Prostate gland (tissue), 2 donors: Measurements from ENCODE around the gene GPATCH8. TPM values are rescaled to one million over a fixed set of nuclear protein-coding genes. Genes with fewer than 3 reads are reported as not detected.

Experiments
- DNase-seq: peaks from one replicate; pipeline ENCODE4 v3.0.0-alpha.2; 2019; ENCODE audit warnings: low spot score
- H3K27ac ChIP-seq, 2 donors: fragments of 200-600 bp; sonication (generic); 2 replicates each; pipeline ENCODE4 v1.5.1; 2017 to 2019
- H3K27me3 ChIP-seq: fragments of 200-600 bp; sonication (generic); replicated peaks from 2 replicates; pipeline ENCODE4 v1.5.1; 2019; ENCODE audit not compliant: insufficient read depth
- H3K36me3 ChIP-seq, 2 donors: fragments of 200-600 bp; sonication (generic); 1 replicate in 1 of 2; 2 replicates in 1 of 2; pipeline versions ENCODE4 v1.5.1 to v1.8.1; 2017 to 2019
- H3K4me1 ChIP-seq: fragments of 200-600 bp; sonication (generic); replicated peaks from 2 replicates; pipeline ENCODE4 v1.5.1; 2019
- H3K4me3 ChIP-seq, 2 donors: fragments of 200-600 bp; sonication (generic); 2 replicates each; pipeline ENCODE4 v1.5.1; 2017 to 2019
- H3K9me3 ChIP-seq: fragments of 200-600 bp; sonication (generic); 2 replicates; pipeline ENCODE4 v1.5.1; 2017
- POLR2A ChIP-seq: fragments of 450-650 bp; IDR thresholded peaks from one replicate; pipeline ENCODE4 v1.6.1; 2016; ENCODE audit warnings: antibody characterized with exemption, mild to moderate bottlenecking
- POLR2AphosphoS5 ChIP-seq: sonication (generic); formaldehyde crosslinking; IDR thresholded peaks from one replicate; pipeline ENCODE4 v1.6.1; 2017; ENCODE audit warnings: antibody characterized with exemption
- whole genome bisulfite sequencing: methylation state at CpG from one replicate; pipeline ENCODE4 v1.1.5; 2018; 5-methylcytosine and 5-hydroxymethylcytosine counted together
- intact Hi-C: fragments of 100-400 bp; cut with DNase I; formaldehyde crosslinking; loops from one replicate; pipeline ENCODE4 v1.14.2; 2022
- total RNA-seq, 2 donors: library from RNA; depleted of rRNA; stranded (reverse); fragments of >200 nt; gene quantifications; one replicate each; pipeline ENCODE4 v1.1.0, GENCODE V29; 2016
- TF ChIP-seq, protein P1 (sequence below), 4 experiments: fragments of 200-600 bp in 2 of 4; fragments of 450-650 bp in 2 of 4; sonication (generic) in 2 of 4; IDR thresholded peaks; 1 replicate in 3 of 4; 2 replicates in 1 of 4; pipeline ENCODE4 v1.5.1; 2016 to 2019; ENCODE audit warnings: antibody characterized with exemption in 4 of 4, mild to moderate bottlenecking in 2 of 4, moderate library complexity in 2 of 4

GPATCH8 gene
- total RNA-seq, 2 donors from 2014 or later: 25.2 to 42.8 TPM

DNA sequence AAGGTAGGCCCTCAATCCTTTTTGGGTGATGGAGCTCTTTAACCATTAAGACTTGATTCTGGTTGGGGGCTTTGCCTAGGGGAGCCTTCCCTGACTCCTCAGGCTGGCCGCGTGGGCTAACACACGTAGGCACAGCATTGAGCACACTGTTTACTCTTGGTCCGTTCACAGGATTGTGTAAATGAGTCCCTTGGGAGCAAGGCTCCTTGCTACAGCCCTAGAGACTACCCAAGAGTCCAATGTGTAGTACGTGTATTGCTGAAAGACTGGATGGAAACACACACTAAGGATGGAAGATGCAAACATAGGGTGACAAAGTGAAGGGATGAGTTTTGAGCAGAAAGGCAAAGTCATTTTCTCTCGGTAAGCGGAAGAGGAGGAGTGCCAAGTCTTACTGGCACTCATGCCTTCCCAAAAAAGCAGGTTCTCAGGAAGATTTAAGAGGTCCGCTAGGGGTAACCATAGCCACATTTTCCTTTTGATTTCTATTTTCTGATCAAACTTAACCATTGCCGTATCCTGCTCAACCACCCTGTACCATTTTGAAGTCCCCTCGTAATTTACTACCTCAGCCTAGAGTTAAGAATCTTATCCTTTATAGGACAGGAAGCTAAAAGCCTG lies 112.8 kb downstream of the GPATCH8 start:
- H3K27ac ChIP-seq: no peak overlapping the region
- no peak for DNase-seq
- H3K9me3 ChIP-seq: no peaks in the 10 kb centered on the region
- intact Hi-C loops: loop anchor here (10.0 kb wide), 1 partner anchor 114 kb away; the partner anchor contains the start of gene GPATCH8
- no peaks in the 10 kb centered on the region for H3K27me3 ChIP-seq
- no peak overlapping the region for H3K4me3 ChIP-seq
- WGBS: 63% methylated on average over 10 of the region's 10 CpGs
- TF ChIP-seq, protein P1, sequence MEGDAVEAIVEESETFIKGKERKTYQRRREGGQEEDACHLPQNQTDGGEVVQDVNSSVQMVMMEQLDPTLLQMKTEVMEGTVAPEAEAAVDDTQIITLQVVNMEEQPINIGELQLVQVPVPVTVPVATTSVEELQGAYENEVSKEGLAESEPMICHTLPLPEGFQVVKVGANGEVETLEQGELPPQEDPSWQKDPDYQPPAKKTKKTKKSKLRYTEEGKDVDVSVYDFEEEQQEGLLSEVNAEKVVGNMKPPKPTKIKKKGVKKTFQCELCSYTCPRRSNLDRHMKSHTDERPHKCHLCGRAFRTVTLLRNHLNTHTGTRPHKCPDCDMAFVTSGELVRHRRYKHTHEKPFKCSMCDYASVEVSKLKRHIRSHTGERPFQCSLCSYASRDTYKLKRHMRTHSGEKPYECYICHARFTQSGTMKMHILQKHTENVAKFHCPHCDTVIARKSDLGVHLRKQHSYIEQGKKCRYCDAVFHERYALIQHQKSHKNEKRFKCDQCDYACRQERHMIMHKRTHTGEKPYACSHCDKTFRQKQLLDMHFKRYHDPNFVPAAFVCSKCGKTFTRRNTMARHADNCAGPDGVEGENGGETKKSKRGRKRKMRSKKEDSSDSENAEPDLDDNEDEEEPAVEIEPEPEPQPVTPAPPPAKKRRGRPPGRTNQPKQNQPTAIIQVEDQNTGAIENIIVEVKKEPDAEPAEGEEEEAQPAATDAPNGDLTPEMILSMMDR (IDR thresholded peaks at IDR 0.05): no peak
- TF ChIP-seq POLR2AphosphoS5: no peak
- no peak for TF ChIP-seq POLR2A
- H3K36me3 ChIP-seq: no peaks in the 10 kb centered on the region
- no peaks in the 10 kb centered on the region for H3K4me1 ChIP-seq

DNA sequence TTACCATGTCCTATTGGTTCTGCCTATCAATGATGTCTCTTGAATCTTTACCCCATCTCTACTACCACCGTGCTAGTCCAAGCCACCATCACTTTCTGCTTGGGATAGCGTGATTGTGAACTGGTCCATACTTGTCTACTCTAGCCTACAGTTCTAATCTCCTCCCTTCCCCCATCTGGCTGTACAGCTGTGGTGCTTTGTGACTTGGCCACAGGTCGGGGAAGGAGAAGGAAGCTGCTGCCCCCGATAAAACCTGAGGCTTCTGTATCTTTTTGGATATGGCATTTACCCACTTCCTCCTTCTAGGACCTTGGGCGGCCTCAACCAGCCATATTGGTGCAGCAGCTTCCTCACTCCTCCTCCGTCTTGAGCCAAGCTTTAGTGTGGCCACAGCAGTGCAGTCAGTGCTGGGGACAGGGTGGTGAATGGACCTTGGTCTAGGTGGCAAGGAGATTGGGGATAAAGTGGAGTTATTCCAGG lies 113.4 kb downstream of the GPATCH8 start:
- no peaks in the 10 kb centered on the region for H3K36me3 ChIP-seq
- H3K4me1 ChIP-seq: no peaks in the 10 kb centered on the region
- intact Hi-C loops: loop anchor here (10.0 kb wide), 1 partner anchor 115 kb away; the partner anchor contains the start of gene GPATCH8
- H3K9me3 ChIP-seq: no peaks in the 10 kb centered on the region
- no peak overlapping the region for H3K4me3 ChIP-seq
- WGBS: 83% methylated on average over 6 of the region's 6 CpGs
- H3K27ac ChIP-seq: no peak overlapping the region
- TF ChIP-seq POLR2AphosphoS5 (no peak), POLR2A (no peak)
- TF ChIP-seq, protein P1 (IDR thresholded peaks at IDR 0.05): no peak
- DNase-seq: no peak
- no peaks in the 10 kb centered on the region for H3K27me3 ChIP-seq

DNA sequence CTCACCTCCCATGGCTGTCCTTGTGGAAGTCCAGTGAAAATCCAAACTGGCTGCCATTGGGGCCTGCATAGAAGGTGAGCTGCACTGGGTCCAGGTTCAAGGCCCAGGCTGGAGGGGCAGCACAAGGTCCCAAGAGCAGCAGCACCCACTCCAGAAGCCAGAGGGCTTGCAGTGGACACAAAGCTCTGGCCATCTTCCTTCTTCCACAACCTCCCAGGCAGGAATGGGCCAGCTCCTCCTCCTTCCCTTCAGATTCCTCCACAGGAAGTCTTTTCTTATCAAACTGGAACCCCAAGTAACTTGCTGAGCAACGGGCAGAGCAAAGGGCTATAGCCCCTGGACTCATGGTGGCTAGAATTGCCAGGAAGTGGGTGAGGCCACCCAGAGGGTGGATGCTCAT lies 113.9 kb downstream of the GPATCH8 start, which contains the start of gene ITGA2B:
ITGA2B (minus strand) TSS at position 369 of the 400 bp plus-strand sequence; CDS start at position 193, 176 bp downstream.
- Histone ChIP-seq H3K4me1 (no peaks in the 10 kb centered on the region), H3K27ac (no peak within 1 kb of the TSS), H3K9me3 (no peaks in the 10 kb centered on the region), H3K27me3 (no peaks in the 10 kb centered on the region), H3K4me3 (no peak within 1 kb of the TSS), H3K36me3 (no peaks in the 10 kb centered on the region)
- TF ChIP-seq, protein P1 (IDR thresholded peaks at IDR 0.05): no peak
- TF ChIP-seq POLR2A (no peak), POLR2AphosphoS5 (no peak)
- no peak for DNase-seq
- intact Hi-C loops: no loop called here
- WGBS: 63% methylated on average over 1 of the region's 1 CpG

DNA sequence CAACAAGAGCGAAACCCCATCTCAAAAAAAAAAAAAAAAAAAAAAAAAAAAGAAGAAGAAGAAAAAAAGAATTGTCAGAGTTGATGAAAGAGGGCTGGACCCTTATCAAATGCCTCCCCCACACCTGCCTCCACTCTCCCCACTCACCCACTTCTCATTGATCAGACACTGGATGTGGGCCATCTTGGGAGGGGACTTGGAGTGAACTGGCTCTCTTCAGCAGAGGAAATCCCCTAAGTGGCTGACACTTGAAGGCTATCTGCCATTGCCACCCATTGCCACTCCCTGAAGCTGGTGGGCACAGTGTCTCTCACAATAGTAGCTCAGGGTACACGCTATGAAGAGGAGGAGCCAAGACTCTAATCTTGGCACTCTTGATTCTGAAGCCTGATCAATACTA lies 115.4 kb downstream of the GPATCH8 start:
- 91% methylated on average over 2 of the region's 2 CpGs for WGBS
- intact Hi-C loops: no loop called here
- Histone ChIP-seq H3K36me3 (no peaks in the 10 kb centered on the region), H3K27me3 (no peaks in the 10 kb centered on the region), H3K4me3 (no peak overlapping the region), H3K27ac (no peak overlapping the region), H3K4me1 (no peaks in the 10 kb centered on the region), H3K9me3 (no peaks in the 10 kb centered on the region)
- TF ChIP-seq POLR2A (no peak), POLR2AphosphoS5 (no peak)
- TF ChIP-seq, protein P1 (IDR thresholded peaks at IDR 0.05): no peak
- DNase-seq: no peak

DNA sequence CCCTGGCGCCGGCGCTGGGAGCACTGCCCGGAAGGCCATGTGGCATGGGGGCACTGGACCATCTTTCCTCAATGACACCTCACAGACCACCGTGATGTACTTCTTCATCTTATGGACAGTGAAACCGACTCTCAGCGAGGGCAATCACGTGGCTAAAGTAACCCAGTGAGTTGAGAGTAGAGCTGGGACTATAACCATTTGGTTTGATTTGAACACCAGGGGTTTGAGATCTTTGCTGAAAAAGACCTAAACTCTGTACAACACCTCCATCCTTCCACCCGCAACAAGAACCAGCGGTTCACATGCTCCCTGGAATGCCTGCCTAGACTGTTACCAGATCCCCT lies 117.1 kb downstream of the GPATCH8 start:
- no peaks in the 10 kb centered on the region for H3K4me1 ChIP-seq
- H3K4me3 ChIP-seq: peak overlapping the region; percentile 29 to 38
- no peak for DNase-seq
- TF ChIP-seq POLR2A (no peak), POLR2AphosphoS5 (no peak)
- TF ChIP-seq, protein P1 (IDR thresholded peaks at IDR 0.05): no peak
- no peaks in the 10 kb centered on the region for H3K27me3 ChIP-seq
- H3K9me3 ChIP-seq: no peaks in the 10 kb centered on the region
- intact Hi-C loops: no loop called here
- H3K36me3 ChIP-seq: no peaks in the 10 kb centered on the region
- 28% methylated on average over 10 of the region's 10 CpGs for WGBS
- H3K27ac ChIP-seq: no peak overlapping the region
